Stimulated activated CD8-positive, alpha-beta memory T cell treated with anti-CD3 and anti-CD28 coated beads, Interleukin-15, amount 100 ng/mL, for 48 hours (primary cell): ENCODE measurements around the gene TPD52L1.

Experiments used
- DNase-seq, 2 donors: peaks; one replicate each; pipeline ENCODE4 v3.0.0-alpha.2; 2020; ENCODE audit warnings: low read depth in 2 of 2

Gene TPD52L1

DNA sequence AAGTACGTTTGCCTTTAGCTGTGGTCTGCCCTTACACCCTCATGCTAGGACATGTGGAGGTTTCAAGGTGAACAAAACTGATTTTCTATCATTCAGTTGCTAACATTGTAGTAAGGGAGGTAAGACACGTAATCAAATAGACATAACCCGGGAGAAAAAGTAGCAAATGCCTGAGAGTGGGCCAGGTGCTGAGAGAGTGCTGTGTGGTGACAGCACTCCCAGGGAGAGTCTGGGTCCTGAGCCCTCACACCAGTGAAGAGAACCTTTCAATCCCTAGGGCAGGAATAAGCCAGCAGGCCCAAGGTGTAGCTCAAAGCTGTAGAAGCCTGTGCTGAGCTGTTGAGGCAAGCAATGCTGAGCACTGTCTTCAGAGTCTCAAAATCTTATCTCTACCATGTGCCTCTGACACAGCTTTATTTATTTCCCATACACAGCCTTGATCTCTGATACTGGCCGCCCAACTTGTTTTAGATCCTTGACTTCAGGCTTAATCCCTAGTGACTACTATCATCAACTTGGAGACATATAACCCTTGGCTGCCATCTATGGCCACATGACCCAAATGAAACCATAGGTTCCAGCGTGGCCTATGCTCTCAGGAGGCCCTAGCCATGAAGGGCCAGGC, 55.2 kb downstream of the TPD52L1 start:
- no peak for DNase-seq

DNA sequence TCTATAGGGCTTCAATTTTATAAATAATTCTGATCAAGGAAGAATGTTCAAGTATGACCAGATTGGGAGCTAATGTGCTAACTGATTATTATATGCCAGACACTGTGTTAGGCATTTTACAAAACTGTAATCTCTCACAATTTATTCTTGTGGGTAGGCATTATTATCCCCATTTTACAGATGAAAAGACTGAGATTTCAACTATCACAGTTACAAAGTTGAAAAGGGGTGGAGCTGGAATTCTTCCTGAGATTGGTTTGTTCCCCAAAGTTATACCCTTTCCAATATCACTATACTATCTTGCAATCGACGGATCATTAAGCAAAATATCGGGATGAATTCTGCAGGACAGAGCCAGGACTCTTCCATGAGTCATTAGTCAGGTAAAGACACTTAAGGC, 57.1 kb downstream of the TPD52L1 start:
- no peak for DNase-seq

DNA sequence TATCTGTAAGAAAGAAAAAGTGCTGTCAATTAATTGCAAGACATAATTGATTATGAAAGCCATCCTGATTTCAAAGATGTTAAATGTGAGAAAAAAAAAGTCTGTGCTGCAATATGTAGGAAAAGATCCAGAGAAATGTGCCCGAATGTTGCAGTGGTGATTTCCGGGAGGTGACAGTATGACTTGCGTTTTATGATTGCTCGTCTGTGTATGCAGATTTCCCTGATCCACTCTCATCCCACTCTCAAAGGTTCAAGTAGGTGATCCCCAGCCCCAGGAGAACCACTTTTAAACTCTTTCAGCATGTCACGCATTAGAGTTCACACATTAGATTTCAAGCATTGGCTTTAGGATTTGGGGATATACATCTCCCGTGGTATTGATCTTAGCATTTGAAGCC, 57.8 kb downstream of the TPD52L1 start:
- DNase-seq: no peak

DNA sequence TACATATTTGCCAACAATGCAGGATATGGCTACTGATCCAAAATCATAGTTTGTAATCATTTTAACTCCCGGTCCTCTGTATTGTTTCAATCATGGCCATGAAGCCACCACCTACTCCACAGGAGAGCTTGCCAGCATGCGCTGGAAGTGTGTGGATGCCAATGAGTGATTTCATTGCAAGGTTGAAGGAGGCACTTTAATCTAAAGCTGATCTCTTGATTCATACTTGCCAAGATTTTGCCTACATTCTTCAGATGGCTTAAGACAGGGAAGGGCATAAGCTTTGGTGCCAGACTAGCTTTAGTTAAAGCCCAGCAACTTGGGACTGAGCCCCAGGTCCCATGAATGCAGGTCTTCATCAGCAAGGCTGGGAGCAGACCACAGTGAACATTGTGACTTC, 58.8 kb downstream of the TPD52L1 start:
- no peak for DNase-seq

DNA sequence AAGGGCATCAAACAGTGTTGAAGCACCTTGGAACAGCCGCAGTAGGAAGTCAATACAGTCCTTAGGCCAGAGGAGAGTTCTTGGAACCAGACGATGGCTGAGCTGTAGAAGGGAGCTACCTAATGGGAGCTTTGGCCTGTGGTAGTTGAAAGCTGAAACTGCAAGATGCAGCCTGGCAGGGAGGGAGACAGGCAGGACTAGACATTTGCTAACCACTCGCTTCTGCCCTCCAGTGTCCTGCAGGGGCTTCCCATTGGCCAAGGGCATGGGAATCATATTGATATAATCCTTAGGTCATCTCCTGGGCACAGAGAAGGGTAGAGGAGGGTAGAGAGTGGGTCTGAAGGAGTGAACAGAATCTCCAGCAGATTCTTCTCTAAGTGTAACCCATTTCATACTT, 60.4 kb downstream of the TPD52L1 start:
- no peak for DNase-seq

DNA sequence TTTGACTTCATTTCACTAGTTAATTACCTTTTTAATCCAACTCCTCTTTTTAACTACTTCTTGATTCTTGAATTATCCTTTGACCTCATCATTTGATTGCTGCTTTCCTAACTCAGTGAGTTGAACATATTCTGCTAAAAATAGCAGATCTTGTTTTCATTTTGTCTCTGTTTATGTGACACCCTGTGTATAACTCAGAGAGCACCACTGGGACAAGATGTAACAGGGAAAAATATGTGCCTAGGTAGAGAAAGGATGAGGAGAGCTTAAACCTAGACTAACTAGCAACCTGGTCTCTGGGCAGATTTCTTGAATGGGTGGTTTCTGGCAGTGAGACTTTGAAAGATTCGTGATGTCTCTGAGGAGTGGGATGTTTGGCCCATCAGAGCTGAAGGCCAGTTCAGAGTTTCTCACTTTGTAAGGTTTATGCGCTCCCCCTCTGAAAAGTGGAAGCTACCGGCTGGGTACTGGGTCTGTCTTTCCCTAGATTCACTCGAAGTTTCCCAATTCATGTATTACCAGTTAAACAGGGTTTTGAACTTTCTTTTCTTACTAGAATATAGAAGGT, 61.8 kb downstream of the TPD52L1 start:
- DNase-seq: no peak

DNA sequence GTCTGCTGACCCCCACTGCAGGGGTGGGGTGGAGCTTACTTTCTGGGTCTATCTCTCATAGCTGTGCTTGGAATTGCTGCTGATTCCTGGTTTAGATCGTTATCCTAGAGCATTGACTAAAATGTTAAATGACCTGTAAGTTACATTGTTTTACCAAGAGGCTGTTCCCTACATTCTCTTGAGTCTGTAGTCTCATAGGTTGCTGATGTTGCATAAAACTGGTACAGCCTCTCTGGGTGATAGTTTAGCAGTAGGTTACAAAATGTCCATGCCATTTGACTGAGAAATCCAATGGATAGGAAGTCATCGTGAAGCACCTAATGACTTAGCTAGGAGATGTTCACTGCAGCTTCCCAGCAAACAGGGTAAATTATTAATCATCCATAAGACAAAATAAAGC, 62.4 kb downstream of the TPD52L1 start:
- DNase-seq: no peak

DNA sequence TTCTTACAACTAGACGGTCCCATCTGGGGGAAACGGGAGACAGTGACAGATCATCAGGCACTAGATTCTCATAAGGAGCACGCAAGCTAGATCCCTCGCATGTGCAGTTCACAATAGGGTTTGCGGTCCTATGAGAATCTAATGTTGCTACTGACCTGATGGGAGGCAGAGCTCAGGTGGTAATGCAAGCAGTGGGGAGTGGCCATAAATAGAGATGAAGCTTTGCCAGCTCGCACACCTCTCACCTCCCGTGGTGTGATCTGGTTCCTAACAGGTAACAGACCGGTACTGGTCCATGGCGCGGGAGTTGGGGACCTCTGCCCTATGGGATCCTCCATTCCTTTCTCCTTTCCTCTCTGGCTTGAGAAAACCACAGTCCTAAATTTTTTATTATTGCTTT, 63.8 kb downstream of the TPD52L1 start:
- no peak for DNase-seq

DNA sequence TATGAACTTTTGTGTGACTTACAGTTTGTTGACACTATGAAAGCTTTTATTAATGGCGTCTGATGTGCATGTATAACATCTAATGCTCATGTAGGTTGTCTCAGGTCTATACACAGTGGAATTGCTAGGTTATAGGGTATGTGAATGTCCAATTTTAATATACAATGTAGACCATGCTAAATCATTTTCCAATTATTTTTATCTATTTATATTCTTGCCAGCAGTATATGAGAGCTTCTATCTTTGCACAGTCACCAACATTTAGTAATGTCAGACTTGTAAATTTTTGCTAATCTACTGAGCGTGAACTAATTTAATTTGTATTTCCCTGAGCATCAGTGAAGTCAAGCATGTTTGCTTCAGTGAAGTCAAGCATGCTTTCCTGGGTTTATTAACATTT, 64.4 kb downstream of the TPD52L1 start:
- DNase-seq: no peak

DNA sequence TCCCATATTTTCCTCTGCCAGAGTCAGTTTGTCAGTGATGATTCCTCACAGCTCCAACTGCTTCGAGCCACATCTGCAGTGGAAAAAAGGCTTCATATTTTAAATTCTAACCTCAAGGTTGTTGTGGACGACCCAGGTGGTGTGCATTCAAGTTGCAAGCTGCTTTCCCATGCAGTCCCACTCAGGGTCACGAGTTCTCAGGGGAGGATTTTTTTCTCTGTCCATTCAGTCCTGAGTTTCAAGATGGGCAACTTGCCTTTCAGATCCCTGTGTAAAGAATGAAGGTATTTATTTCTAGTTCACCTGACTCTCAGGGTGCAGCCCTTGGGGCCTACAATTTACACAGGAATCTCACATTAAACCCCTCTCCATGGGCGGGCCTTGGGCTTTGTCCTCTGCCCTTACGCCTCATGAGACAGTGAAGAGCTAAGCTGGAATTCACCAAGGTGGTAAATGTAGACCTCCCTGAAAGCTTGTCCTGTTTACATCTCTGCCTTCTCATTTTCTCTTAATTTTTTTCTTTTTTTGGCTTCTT, 65.9 kb downstream of the TPD52L1 start:
- no peak for DNase-seq

DNA sequence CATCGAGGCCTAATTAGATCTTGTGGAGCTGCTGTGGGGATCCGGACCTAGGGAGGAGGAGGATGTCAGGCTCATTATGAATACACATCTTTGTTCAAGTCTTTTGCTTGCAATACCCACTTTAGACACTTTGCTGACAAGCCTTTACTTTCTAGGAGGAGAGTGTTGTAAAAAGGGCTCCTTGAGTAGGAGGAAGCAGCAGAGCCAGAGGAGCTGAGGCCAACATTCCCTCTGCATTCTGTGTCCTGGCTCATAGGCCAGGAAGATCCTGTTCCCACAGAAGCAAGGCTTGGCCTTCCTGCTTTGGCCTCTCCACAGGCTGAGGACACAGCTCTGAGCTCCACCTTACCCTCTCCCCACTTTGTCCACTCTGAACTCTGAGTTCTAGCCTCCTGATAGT, 67.1 kb downstream of the TPD52L1 start:
- no peak for DNase-seq

DNA sequence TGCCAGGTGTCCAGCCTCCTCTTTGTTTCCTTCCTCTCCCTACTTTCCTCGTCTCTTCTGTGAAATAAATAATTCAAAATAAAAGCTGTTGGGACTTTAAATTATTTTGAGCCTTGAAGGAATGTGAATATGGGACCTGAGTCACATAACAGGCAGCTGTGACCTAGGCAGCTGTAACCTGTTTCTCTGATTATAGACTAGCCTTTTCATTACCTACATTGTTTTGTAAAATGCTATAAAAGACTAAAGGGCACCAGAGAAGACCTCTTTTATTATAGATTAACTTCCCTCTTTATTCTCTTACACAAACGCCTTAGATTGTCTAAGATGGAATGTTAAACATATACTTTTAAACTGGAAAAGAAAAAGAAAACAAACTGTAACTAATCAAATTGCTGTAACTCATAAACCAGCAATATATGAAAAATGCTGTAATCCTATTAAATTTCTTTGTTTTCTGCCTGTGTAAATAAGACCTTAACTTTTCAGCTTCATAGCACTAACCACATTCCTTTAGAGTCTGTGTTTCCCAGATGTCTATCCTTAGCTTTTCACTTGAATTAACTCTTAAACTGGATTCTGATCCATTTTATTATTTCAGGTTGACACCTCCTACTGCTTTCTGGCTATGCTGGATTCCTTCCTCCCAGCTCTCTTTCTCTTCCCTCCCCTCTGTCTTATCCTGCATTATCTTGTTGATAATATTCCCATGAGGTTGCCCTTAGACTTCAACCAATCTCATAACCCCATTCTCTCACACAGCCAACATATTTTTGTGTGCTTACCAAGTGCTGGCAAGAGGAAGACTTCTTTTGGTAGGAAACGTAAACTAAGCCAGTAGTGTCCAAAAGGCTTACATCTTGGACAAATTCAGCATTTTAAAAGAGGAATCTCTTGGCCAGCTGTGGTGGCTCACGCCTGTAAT, 69.2 kb downstream of the TPD52L1 start:
- no peak for DNase-seq

DNA sequence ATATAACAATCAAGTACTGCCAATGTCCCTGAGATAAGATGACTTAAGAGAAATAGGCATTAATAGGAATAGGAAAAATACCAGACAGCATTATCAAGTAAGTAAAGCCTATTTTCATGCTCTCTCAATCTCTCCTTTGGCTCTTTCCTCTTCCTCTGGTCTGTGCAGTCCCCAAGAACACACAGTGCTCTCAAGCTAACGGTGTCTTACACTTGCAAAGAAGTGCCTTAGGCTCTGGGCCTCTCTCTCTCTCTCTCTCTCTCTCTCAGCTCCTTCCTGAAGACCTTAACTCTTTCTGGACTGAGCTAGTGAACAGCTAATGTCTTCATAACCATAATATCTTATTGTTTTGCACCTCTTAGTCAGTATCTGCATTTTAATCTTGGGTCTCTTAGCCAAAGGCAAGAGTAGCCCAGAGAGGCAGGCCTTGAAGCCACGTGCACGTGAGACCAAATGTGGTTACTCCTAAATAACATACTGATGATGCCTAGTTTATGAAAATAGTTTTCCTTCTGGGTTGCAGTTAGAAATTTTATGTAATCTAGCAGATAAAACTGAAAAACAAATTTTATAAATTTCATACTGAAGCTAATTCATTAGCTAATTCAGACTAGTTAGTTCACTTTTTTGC, 70.8 kb downstream of the TPD52L1 start:
- no peak for DNase-seq

DNA sequence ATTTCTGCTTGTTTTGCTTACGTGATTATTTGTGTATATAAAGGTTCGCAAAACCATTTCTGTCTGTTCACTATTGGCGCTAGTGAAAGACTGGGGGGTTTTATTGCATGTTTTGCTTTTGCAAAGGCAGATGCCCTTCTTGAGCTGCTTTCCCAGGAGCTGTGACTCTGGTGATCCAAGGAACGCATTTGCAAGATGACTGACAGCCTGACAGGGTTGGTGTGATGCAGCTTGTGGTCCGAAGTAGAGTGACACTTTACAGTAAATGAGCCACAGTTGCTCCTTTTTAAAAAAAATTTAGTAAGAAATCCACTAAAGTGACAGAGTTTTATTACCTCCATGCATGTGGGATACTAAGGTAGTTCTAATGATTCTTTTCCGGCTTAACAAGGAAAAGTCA, 73.7 kb downstream of the TPD52L1 start:
- no peak for DNase-seq

DNA sequence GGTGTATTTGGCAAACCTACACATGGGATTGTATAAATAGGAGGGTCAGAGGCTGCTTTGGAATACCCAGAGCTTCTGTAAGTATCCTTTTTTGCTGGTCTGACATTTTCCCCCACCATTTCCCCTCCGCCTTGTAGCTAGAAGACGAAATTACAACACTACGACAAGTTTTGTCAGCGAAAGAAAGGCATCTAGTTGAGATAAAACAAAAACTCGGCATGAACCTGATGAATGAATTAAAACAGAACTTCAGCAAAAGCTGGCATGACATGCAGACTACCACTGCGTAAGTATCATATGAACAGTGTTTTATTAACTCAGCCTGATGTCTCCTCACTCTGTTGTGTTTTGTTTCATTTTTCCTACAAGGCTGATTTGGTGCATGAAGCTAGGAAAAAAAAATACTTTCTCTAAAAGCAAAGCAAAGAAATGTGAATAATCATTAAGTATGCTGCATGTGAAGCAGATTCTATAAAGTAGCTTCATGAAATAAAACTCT, 75.5 kb downstream of the TPD52L1 start:
- no peak for DNase-seq

DNA sequence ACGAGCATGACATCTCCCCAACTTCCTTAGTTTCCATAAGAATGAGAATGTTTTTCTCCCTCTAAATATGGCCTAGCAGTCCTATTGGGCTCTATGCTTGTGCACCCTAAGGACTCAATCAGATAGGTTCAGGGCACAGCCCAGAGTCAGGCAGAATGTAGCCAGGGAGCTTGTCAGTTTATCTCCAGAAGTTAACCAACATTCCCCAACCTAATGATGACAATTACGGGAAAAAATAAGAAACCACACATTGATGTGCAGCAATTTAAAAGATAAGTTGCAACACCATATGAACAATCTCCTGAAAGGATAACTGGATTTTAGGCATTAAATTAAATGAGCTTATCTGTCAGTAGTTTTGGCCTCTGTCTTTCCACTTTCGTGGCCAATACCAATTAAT, 77.1 kb downstream of the TPD52L1 start:
- DNase-seq: no peak

DNA sequence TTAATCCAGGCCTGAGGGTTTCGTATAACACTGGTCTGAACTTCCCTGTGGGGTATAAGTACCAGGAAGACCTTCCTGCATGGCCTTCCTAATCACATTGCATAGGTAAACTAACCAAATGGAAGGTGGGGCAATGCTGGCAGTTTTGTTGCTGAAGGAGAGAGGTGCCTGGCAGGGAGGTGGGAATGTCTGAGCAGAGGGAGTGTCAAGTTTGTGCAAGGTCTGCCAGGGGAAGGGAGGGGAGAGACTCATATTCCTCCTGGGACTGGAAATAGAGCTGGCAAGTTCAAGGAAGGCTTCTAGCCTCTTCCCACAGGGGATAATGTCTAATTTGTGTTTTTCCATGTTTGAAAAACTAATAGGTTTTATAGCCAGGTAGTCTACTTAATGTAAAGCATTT, 77.6 kb downstream of the TPD52L1 start:
- no peak for DNase-seq

DNA sequence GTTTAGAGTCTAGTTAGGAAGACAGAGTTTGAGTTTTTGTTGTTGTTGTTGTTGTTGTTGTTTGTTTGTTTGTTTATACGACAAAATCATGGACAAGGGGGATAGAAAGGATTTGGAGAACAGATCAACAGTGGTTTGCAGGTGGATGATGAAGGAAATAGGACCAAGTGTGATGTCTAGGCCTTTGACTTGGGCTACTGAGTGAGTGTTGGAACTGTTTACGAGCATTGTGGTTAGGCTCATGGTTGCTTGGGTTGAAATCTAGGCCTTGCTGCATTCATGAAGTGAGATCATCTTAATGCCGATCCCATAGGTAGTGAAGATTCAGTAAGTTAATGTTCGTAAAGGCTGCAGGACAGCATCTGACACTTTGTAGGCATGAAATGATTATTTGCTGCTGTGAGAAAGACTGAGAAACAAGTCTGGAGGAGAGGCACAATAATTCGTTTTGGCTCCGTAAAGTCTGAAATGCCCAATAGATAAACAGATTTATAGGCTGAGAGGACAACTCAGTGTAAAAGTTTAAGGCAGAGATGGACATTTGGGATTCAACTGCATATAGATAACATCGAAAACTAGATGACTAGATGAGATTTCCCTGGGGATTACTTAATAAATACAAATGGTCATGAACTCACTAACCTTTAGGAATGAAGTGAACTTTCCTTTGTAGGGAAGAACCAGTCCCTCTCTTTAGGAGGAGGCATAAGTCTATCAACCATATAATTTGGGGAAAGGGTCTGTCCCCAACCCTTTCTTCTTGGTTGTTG, 78.2 kb downstream of the TPD52L1 start:
- DNase-seq: no peak

DNA sequence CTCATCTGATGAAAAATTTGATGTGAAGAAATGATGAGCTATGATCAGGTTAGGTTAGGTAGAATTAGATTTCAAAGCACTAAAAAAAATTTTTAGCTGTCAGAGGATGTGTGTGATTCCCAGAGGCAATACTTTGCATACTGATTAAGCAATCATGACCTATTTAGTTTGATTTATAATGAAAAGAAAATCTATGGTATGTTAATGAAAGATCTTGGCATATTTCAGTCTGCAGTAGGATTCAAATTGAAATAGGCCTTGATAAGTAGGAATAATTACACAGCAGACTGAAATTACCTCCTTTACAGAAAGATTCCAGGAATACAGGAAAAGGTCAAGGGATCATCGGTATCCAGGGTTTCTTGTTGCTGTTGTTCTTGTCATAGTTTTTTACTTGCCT, 78.9 kb downstream of the TPD52L1 start:
- DNase-seq: no peak

DNA sequence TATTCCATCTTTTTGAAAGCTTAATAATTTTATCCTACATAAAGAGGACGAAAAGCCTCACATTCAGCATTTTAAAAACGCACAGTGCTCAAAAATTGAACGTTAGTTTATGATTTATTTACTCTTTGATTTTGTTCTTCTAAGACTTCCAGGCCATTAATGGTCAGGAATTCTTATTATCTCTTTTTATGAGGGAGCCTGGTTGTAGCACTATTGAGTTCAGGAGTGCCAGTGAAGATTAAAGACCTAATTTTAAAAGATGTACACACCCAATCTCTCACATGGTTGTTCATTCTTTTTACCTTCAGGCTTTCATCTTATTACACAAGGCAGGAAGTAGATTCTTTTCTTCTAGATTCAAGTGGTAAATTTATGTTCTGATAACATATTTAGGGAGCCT, 79.6 kb downstream of the TPD52L1 start:
- DNase-seq: no peak

DNA sequence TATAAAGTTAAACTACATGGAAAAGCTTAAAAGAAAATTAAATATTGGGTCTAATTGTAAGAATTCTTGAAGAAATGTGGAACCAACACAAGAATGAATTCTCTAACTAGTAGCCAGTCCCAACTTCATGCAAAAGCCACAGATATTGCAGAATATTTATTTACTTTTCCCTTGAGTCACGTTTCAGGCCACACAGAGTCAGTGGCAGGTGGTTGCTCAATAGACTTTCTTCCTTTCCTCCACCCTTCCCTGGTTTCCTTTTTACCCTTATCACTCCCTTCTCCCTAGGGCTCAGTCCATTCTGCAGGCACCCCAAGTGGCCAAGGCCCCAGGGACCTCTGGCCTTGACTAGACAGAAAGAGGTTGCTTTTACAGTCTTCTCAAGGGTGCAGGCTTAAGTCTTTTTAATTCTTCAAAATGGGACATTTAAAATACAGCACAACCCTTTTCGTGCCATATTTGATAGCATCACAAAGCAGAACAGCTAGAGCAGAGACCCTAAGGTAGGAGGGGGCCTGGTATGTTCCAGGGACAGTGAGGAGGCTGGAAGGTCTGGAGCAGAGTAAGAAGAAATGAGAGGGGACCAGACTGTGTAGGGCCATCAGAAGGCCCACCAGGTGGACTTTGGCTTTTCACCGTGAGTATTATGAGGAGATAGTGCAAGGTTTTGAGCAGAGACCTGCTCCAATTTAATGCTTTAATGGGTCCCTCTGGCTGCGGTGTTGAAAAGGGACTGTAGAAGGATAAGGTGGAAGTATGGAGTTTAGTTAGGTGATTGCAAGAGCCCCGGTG, 83.2 kb downstream of the TPD52L1 start:
- DNase-seq: no peak
